Heart right ventricle (tissue), 16 donors: Measurements from ENCODE around the gene SMARCA2. TPM values are rescaled to one million over a fixed set of nuclear protein-coding genes. Genes with fewer than 3 reads are reported as not detected.

ENCODE experiments used
- ATAC-seq, 8 donors: fragments of 200-7000 bp; cut with Tn5 transposase; one replicate each; pipeline ENCODE4 v1.9.1; 2020; ENCODE audit warnings: mild to moderate bottlenecking in 8 of 8, moderate library complexity in 8 of 8, moderate number of reproducible peaks in 1 of 8
- DNase-seq, 2 donors: peaks; one replicate each; pipeline ENCODE4 v3.0.0-alpha.2; 2020
- H3K27ac ChIP-seq, 10 donors: fragments of 200-600 bp; sonication (generic) in 2 of 10; one replicate each; pipeline versions ENCODE4 v1.5.0 to v1.8.0; 2020 to 2022; ENCODE audit warnings: mild to moderate bottlenecking in 3 of 10
- H3K27me3 ChIP-seq, 7 donors: fragments of 200-600 bp; one replicate each; pipeline ENCODE4 v1.8.0; 2021 to 2022; ENCODE audit warnings: mild to moderate bottlenecking in 2 of 7
- H3K36me3 ChIP-seq, 9 donors: fragments of 200-600 bp; sonication (generic) in 1 of 9; one replicate each; pipeline versions ENCODE4 v1.5.0 to v1.8.0; 2020 to 2022; ENCODE audit warnings: mild to moderate bottlenecking in 2 of 9
- H3K4me1 ChIP-seq, 9 donors: fragments of 200-600 bp; sonication (generic) in 1 of 9; one replicate each; pipeline versions ENCODE4 v1.5.0 to v1.8.0; 2020 to 2022; ENCODE audit warnings: mild to moderate bottlenecking in 4 of 9
- H3K4me3 ChIP-seq, 10 donors: fragments of 200-600 bp; sonication (generic) in 2 of 10; one replicate each; pipeline versions ENCODE4 v1.5.0 to v1.8.0; 2020 to 2022; ENCODE audit warnings: mild to moderate bottlenecking in 7 of 10, moderate library complexity in 2 of 10
- H3K9me3 ChIP-seq, 11 donors: fragments of 200-600 bp in 10 of 11; sonication (generic) in 2 of 11; one replicate each; pipeline versions ENCODE4 v1.5.0 to v1.8.0; 2013 to 2022; ENCODE audit warnings: mild to moderate bottlenecking in 2 of 11, control low read depth in 1 of 11, moderate library complexity in 1 of 11
- WGBS, 2 donors: extraction: QIAGEN DNeasy Blood & Tissue Kit; methylation state at CpG; one replicate each; pipeline ENCODE4 v1.1.7; 2013; ENCODE audit warnings: inconsistent platforms in 1 of 2; 5-methylcytosine and 5-hydroxymethylcytosine counted together
- intact Hi-C, 10 donors: fragments of 100-400 bp; cut with DNase I; formaldehyde crosslinking; loops; one replicate each; pipeline versions ENCODE4 v1.11.1 to v1.14.2; 2022
- polyA plus RNA-seq, 2 donors: library from polyadenylated mRNA; stranded (reverse); fragments of 200-250 nt; gene quantifications; one replicate each; pipeline ENCODE4 v1.2.3, GENCODE V29; 2013
- total RNA-seq, 10 donors: library from RNA; stranded (reverse); fragmentation: NEBNext Ultra II Directional in 3 of 10; extraction: Animal tissue kit (Norgen Biotek cat#: 25700) in 3 of 10; gene quantifications; one replicate each; pipeline versions ENCODE4 v1.2.1 to v1.2.4, GENCODE V29; 2021 to 2023
- TF ChIP-seq, protein P1 (sequence below), 9 donors: fragments of 200-600 bp; sonication (generic) in 2 of 9; IDR thresholded peaks; one replicate each; pipeline versions ENCODE4 v1.5.0 to v1.8.0; 2021 to 2022; ENCODE audit warnings: antibody characterized with exemption in 9 of 9, mild to moderate bottlenecking in 5 of 9, moderate library complexity in 1 of 9
- donor health status: Arrhythmogenic right ventricular cardiomyopathy.
- donor health status: ischemic (EF 13 %, LVEDD 7.1; RV severe dilation, severe dysfunction).
- donor health status: healthy with polysubstance abuse.
- donor health status: DM: no; HTN: yes; CAD: no.
- donor health status: DM: no; HTN: no; CAD: no.
- donor health status: ischemic (EF 25% LVEDD 6.9; RV normal size, moderate dysfunction).
- donor health status: ischemic (EF 25% LVEDD 5.7; RV mildly dilated, moderate dysfunction).
- donor health status: healthy.
- donor health status: DM: yes; HTN: yes; CAD: no.
- donor health status: Ischemic cardiomyopathy.
- donor health status: ischemic (EF 35%, LVEDD 5.7; RV mildly dilated, moderate dysfunction).
- donor health status: nonischemic (EF 11% LVEDD 7.7; RV severe dilation, severe dysfunction).
- donor health status: DM: yes; HTN: yes; CAD: no.
- donor health status: PGD.
- donor health status: ischemic (EF 29% LVEDD 5.4; RV normal size, mild dysfunction).
- donor health status: nonischemic (EF 23%, LVEDD 6.1; RV moderate dilation, normal function).

The SMARCA2 gene
- total and polyA plus RNA-seq, 12 donors: 26.5 to 140 (median 105) TPM

DNA sequence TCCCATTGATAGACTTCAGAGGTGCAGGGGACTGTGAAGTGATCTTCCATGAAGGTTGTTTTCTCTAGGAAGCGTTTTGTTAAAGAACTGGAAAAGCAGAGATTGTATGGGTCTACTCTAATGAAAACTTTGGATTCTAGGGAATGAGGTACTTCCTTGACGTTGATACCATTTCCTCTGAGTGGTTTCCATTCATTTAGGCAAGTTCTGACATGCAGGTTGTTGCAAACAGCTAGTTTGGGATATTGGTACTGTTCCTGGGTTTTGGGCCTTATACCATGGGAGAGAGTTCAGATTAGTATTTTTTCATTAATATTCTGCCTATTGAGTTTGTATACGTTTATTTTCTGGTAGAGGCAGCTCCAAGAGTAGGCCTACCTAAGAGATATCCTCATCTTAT is 25.7 kb downstream of the SMARCA2 start:
- 78 to 91% methylated on average over 3 of the region's 3 CpGs for WGBS, 2 donors
- Histone ChIP-seq H3K36me3 (peaks cover 0 to 92% (median 19%) of the 10 kb centered on the region in 9 donors), H3K27me3 (no peaks in the 10 kb centered on the region), H3K9me3 (no peaks in the 10 kb centered on the region), H3K27ac (peak overlapping the region in 2 of 10 donors; percentile 2 to 13), H3K4me3 (no peak overlapping the region), H3K4me1 (peaks cover 0 to 53% (median 26%) of the 10 kb centered on the region in 9 donors)
- ATAC-seq (peak in 3 of 8 donors; percentile 23 to 38 (median 29)), DNase-seq (no peak)
- TF ChIP-seq, protein P1, sequence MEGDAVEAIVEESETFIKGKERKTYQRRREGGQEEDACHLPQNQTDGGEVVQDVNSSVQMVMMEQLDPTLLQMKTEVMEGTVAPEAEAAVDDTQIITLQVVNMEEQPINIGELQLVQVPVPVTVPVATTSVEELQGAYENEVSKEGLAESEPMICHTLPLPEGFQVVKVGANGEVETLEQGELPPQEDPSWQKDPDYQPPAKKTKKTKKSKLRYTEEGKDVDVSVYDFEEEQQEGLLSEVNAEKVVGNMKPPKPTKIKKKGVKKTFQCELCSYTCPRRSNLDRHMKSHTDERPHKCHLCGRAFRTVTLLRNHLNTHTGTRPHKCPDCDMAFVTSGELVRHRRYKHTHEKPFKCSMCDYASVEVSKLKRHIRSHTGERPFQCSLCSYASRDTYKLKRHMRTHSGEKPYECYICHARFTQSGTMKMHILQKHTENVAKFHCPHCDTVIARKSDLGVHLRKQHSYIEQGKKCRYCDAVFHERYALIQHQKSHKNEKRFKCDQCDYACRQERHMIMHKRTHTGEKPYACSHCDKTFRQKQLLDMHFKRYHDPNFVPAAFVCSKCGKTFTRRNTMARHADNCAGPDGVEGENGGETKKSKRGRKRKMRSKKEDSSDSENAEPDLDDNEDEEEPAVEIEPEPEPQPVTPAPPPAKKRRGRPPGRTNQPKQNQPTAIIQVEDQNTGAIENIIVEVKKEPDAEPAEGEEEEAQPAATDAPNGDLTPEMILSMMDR (IDR thresholded peaks at IDR 0.05): no peak
- intact Hi-C loops: no loop called here

DNA sequence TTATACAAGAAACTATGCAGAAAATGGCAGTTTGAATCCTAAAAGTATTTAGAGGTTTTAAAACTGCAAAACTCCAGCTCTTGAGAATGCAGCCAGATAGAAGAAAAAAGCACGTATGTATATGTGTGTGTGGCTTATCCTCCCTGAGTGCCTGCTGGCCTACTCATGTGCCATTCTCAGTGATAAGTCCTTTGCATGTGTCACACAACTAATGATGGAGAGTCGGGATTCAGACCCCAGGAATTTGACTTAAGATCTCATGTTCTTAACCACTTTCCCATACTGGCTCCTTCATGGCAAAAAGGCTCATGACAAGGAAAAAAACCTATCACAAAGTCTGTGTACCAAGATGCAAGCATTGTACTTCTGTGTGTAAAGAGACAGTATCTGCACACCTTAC is 26.6 kb downstream of the SMARCA2 start:
- peaks cover 0 to 53% (median 20%) of the 10 kb centered on the region in 9 donors for H3K4me1 ChIP-seq

DNA sequence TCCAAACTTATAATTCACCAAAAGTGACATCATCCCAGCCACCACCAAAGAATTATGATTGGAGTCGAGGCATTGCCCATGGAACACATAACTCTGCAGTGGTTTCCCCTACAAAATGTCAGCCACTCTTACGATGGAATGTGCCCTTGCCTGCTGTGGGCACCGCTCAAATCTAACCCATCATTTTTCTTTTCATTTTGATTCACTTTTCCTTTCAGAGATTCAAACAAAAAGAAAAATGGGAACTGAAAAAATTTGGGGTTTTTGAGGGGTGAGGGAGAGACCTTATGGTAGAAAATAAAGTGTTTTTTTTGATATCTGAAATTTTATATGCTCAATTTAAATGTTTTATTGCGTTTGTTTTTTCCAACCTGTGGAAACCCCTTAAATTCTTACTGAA is 28.1 kb downstream of the SMARCA2 start:
- Histone ChIP-seq H3K4me3 (no peak overlapping the region), H3K27ac (no peak overlapping the region), H3K36me3 (peaks cover 0 to 90% (median 29%) of the 10 kb centered on the region in 9 donors), H3K9me3 (no peaks in the 10 kb centered on the region), H3K27me3 (no peaks in the 10 kb centered on the region), H3K4me1 (peaks cover 0 to 48% (median 17%) of the 10 kb centered on the region in 9 donors)
- DNase-seq (no peak), ATAC-seq (no peak)
- WGBS, 2 donors: 82 to 94% methylated on average over 4 of the region's 4 CpGs
- TF ChIP-seq, protein P1 (IDR thresholded peaks at IDR 0.05): no peak
- intact Hi-C loops: no loop called here

More for the DNA sequence above, 26.6 kb downstream of the SMARCA2 start:
- H3K27ac ChIP-seq: no peak overlapping the region
- H3K36me3 ChIP-seq: peaks cover 0 to 92% (median 19%) of the 10 kb centered on the region in 9 donors
- TF ChIP-seq, protein P1 (IDR thresholded peaks at IDR 0.05): no peak
- H3K4me3 ChIP-seq: no peak overlapping the region
- H3K27me3 ChIP-seq: no peaks in the 10 kb centered on the region
- 79 to 87% methylated on average over 2 of the region's 2 CpGs for WGBS, 2 donors
- H3K9me3 ChIP-seq: no peaks in the 10 kb centered on the region
- ATAC-seq: no peak
- intact Hi-C loops: no loop called here
- no peak for DNase-seq

DNA sequence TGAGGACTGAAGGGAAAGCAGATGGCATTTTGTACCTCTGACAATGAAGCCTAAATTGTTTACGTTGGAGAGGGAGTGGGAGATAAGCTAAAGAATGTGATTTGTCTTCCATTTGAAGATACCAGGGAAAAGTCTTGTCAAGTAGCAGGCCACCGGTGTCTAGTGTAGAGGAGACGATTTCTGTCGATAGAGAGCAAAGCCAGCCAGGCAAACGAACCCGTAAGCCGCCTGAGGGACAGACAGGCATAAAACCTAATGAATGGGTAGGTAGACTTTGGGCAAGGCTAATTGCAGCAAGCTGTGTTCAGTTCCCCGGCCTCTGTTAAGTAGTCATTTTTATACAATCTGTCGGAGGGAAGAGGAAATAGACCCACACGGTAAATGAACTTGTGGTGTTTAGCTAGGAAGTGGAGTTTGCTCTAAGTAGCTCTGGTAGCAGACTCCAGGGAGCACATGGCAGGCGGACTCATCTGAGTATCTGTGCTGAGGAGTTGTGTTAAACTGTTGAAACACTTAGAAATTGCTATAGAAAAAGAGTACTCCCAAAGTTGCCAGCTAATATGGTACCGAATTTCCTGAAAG is 28.8 kb downstream of the SMARCA2 start:
- intact Hi-C loops: no loop called here
- peaks cover 0 to 88% (median 31%) of the 10 kb centered on the region in 9 donors for H3K36me3 ChIP-seq
- H3K4me3 ChIP-seq: no peak overlapping the region
- no peaks in the 10 kb centered on the region for H3K9me3 ChIP-seq
- peak overlapping the region in 1 of 10 donors; percentile 10 for H3K27ac ChIP-seq
- TF ChIP-seq, protein P1 (IDR thresholded peaks at IDR 0.05): no peak
- no peaks in the 10 kb centered on the region for H3K27me3 ChIP-seq
- H3K4me1 ChIP-seq: peaks cover 0 to 45% (median 13%) of the 10 kb centered on the region in 9 donors
- no peak for ATAC-seq
- WGBS, 2 donors: 67 to 69% methylated on average over 12 of the region's 12 CpGs
- DNase-seq: no peak
